22Rv1 (cell line): ENCODE data around the gene BDKRB1.

Experiments used
- CTCF ChIP-seq: fragments of 450-650 bp; IDR thresholded peaks from 2 replicates; pipeline ENCODE4 v1.5.1; 2017; ENCODE audit warnings: mild to moderate bottlenecking
- ZFX ChIP-seq: fragments of 450-650 bp; IDR thresholded peaks from 2 replicates; pipeline ENCODE4 v1.6.1; 2017; ENCODE audit warnings: antibody characterized with exemption, borderline replicate concordance

DNA sequence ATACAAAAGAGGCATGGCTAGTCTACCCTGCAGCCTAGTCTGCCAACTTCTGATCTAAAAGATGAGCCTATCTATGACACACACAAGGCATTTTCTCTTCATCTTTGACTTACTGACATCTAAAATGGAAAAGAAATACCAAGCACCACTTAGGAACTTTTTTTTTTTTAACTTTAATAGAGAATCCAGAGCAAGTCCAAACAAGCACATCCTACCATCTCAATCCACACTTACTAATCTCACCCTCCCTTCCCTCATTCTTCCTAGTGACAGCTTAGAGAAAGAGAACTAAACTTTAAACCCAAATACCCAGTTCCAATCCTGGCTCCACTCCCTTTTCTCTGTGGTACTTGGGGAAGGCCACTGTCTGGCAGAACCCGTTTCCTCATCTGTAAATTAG, 31.8 kb downstream of the BDKRB1 start:
- TF ChIP-seq CTCF = no peak
- no peak for TF ChIP-seq ZFX
